NCI-H1694 (cell line): Measurements from ENCODE around the gene LRRN3.
"Not testable (repeated sequence)": the region's sequence is repeated elsewhere in the genome, so short reads cannot be mapped to it uniquely, and the experiment has no call there.

Experiments
- DNase-seq: peaks from one replicate; lab custom pipeline; 2025; lab: John Stamatoyannopoulos, UW

Gene LRRN3

GRCh38 chr7:111090846-111091245, at the start of gene LRRN3:
TSS of gene LRRN3 (plus strand) at chr7:111091127. CDS start at chr7:111122773, 31,646 bp downstream.
- DNase-seq: peak; percentile 79

DNA sequence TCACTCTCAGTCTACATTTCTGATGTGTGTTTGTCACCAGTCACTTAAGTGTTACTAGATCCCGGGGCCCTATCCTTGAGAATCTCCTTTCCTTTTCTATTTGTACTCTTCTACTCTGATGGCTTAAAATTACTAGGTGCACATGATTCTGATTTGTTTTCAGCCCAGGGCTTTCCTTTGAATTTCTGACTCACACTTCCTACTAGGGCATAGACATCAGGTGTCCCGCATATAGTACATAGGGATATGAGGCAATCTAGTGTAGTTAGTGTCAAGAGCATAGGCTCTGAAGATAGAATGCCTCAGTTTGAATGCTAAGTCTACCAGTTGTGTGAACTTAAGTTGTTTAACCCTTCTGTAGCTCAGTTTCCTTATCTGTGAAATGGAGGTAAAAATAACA, 49.4 kb upstream of the LRRN3 start:
- DNase-seq: no peak

DNA sequence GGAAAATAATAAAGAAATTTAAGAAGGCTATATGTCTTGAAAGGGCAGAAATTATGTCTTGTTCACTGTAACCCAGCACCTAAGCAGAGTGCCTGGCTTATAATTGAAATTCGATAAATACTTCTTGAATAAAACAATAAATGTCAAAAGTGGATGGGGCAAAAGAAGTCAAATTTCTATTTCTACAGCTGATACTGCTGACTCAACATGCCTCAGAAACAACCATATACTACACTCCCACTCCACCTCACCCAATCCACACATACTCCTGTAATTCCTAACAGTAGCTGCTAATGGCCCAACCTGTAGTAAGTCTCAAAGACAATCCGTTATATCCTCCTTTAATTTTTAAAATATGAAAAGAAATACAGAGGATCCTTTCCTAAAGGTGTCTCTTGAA, 48.1 kb upstream of the LRRN3 start:
- no peak for DNase-seq

- no peak for DNase-seq
These were observed 47.4 kb upstream of the LRRN3 start for GRCh38 chr7:111043561-111043960.

DNA sequence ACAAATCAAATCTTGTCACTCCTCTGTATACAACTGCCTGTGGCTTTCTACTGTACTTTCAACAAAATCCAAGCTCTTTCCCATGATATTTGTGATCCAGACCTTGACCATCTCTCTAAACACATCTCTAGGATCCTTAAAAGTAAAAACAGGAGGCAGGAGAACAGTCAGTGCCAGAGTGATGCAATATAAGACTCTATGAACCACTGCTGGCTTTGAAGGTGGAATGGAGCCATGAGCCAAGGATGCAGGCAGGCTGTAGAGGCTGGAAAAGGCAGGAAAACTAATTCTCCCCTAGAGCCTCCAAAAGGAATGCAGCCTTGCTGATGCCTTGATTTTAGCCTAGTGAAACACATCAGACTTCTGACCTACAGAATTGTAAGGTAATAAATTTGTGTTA, 45.5 kb upstream of the LRRN3 start:
- no peak for DNase-seq

DNA sequence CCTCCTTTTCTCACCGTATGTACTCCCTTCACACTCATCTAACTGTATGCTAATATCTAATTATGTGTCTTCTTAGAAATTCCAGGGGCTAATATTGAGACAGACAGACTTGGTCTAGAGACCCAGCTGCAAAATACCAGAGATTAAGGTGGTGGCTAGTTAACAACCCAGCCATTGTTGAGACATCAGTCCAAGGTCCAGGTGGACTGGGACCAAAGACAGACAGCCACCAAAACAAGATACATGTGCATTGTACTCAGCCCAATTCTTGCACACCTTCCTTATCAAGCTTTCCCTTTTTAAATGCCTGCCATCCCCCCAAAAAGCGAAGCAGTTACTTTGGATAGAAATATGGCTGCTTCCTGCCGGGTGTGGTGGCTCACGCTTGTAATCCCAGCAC, 43.3 kb upstream of the LRRN3 start:
- DNase-seq: no peak

DNA sequence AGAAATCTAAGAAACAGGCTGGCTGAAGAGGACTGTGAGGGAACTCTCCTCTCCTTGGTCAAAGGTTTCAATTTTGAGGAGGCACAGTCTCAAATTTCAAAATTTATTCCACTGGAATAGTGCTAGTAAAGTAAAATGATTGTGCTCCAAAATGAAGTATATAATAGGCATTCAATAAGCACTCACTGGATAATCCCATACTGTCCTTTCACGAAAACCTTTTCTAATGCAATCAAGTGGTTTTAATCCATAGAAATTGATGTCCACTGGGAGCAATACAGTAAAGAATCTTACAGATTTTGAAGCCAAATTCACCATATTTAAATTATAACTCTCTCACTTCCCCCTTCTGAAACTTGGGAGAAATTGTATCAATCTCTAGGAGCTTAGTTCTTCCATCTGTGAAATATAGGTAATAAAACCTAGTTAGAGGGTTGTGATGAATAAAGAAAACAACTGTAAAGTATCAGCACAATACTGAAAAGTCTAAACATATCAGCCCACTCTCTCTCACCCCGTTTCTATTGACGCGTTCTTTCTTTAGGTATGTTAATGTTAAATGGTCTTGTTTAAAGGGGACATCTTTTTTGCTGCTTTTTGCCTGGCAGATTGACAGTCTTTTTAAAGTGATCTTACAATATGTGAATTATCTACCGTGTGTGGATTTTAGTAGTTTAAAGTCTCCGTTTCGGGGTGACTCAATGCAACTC, 40.8 kb upstream of the LRRN3 start:
- DNase-seq: no peak

DNA sequence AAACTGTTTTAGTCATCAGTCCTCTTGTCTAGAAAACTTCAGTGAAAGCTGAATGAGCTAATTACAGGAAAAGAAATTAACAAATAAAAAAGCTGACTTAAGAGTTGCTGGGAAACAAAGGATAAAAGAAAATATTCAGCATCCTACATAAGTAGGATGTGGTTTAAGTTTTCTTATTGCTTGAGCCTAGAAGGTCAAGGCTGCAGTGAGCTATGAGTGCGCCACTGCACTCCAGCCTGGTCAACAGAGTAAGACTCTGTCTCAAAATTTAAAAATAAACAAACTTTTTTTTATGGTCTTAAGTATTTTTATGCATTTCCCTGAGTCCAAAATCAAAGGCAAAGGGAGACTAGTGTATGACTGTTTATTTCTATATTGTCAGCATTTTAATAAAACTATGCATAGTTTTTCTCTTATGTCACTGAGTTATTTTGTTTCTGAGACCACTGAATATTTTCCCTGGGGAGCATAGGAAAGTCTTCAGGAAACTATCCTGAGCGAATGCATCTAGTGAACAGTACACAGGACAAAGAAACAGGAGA, 40.0 kb upstream of the LRRN3 start:
- DNase-seq: no peak

GRCh38 chr7:111051832-111052231, 39.1 kb upstream of the LRRN3 start:
- DNase-seq: no peak

DNA sequence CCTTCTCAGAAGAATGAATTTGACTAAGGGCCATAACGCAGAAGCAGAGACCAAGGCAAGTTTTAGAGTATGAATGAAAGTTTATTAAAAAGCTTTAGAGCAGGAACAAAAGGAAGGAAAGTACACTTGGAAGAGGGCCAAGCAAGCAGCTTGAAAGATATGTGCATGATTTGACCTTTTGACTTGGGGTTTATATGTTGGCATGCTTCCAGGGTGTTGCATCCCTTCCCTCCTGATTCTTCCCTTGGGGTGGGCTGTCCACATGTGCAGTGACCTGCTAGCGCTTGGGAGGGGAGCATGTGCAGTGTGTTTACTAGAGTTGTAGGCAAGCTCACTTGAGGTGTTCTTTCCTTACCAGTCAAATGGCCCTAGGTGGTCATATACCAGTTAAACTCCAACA, 37.9 kb upstream of the LRRN3 start:
- DNase-seq: no peak

GRCh38 chr7:111056371-111056770, 34.6 kb upstream of the LRRN3 start:
- DNase-seq: no peak

GRCh38 chr7:111057066-111057465, 33.9 kb upstream of the LRRN3 start:
- no peak for DNase-seq

DNA sequence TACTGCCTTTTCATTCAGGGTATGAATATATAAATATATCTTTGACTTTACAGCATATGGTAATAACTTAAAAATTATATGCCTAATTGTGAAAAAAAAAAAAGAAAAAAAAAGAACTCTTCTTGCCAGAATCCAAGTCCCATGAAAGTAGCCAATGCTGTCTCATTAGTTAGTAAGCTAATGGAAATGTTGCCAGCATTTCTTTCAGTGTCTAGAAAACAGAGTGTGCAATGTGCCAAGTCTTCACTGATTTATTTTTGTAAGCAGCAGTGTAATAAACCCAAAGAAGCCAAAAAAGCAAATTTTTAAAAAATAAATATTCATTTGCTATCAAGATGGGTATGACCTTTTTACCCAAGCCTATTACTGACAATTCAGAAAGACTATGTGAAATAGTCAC, 31.1 kb upstream of the LRRN3 start:
- no peak for DNase-seq

DNA sequence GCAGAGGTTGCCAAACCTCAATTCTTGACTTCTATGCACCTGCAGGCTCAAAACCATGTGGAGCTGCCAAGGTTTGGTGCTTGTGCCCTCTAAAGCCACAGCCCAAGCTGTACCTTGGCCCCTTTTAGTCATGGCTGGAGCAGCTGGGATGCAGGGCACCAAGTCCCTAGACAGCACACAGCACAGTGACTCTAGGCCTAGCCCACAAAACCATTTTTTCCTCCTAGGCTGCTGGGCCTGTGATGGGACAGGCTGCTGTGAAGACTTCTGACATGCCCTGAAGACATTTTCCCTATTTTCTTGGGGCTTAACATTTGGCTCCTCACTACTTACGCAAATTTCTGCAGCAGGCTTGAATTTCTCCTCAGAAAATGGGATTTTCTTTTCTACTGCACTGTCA, 27.8 kb upstream of the LRRN3 start:
- no peak for DNase-seq

DNA sequence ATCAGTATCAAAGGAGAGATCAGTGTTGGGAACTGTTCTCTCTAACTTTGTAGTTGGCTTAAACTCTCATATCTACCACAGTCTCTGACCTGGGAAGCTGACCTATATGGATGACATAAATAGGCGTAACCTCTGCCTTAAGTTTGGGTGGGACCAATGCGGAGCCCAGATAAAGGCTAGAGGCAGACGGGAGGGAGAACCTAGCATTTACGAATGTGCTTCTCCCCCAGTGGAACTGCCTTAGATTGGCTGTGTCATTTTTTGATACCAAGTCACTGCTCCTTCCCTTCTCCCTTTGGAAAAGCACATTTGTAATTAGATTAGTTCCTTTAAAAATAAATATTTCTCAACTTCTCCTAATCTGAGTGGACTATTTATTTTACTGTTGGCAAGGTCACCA, 23.7 kb upstream of the LRRN3 start:
- no peak for DNase-seq

- DNase-seq: no peak
These were observed 23.2 kb upstream of the LRRN3 start for GRCh38 chr7:111067682-111068081.

DNA sequence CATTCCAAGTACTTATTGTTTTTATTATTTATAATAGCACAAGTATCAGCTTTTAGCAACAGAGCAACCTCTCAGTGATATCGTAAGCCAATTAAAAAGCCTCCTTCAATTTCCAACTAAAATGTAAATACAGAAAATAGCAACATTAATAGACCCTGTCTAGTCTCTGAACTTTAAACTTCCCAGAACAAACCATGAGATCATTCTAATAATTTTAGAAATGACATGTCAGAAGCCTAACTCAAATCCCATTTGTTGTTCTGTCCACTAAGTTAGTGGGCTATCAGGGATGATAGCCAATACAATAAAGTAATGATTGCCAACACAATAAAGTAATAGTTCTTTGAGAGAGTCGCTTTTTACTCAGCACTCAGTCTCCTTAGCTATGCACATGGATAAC, 22.3 kb upstream of the LRRN3 start:
- DNase-seq: no peak

- DNase-seq: no peak
These were observed 19.4 kb upstream of the LRRN3 start for GRCh38 chr7:111071556-111071955.

- DNase-seq: not testable (repeated sequence)
These were observed 18.3 kb upstream of the LRRN3 start for GRCh38 chr7:111072658-111073057.

DNA sequence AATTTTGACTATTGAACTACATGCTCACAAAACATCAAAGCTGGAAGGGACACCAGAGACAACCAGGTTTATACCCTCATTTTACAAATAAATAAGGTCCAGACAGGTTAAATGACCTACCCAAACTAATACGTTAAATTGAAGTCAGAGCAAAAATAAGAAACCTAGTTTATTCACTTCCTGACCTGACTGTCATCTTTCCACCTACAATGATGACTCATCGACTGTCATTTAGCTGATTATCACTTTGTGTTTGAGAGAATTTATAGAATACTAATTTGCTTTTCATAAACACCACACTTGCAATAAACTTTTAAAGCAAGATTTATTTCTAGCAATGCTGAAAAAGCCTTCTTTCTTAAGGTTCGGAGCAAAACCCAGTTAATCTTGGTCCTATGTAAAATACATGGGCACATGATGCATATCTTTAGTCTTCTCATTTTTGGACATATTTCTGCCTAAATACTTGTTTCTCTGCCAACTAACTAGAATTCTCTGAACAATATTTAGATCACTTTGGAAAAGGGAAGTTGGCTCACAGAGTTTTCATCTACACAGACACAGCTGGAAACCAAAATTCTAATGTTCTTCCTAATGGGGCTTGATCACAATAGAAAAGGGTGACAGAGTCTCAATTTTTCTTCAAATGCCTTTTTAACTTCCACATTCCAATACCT, 16.7 kb upstream of the LRRN3 start:
- no peak for DNase-seq

GRCh38 chr7:111074748-111075146, 16.2 kb upstream of the LRRN3 start:
- no peak for DNase-seq

DNA sequence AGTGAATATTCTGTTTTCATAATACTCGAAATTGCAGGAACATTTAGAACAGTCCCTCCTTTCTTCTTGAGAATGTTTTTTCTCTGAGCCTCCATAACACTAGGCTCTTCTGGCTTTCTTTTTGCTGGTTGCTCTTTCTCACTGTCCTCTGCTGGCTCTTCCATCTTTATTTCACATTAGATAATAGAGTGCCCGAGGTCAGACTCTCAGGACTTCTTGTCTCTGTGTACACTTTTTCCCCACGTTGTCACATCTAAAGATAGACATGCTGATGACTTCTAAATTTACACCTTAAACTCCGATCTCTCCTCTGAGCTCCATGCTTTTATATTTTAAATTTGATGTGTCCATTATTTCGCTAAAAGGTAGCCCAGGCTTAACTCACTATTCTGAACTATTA, 15.4 kb upstream of the LRRN3 start:
- DNase-seq: no peak

GRCh38 chr7:111076205-111076604, 14.7 kb upstream of the LRRN3 start:
- DNase-seq: no peak

DNA sequence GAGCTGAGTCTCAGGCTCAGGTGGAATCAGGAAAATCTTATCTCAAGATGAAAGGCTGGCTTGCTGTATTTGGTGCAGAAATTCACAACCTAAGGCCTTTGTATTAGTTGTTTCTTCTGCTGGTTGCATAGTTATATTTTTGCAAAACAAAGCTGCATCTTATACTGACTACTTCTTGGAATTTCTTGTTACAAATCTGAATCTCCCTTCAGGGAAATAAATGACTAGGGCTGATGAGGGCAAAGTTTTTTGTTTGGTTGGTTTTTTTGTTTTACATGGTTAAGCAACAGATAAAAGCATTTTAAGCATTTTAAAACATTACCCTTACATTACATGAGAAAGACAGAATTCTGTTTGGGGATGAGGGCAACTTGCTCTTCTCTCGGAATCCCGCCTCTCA, 13.9 kb upstream of the LRRN3 start:
- no peak for DNase-seq
